NCI-H82 treated with DMSO at 0.1 percent for 48 hours (cell line): Measurements from ENCODE around the gene NPPB.

Experiments
- DNase-seq: peaks from one replicate; lab custom pipeline; 2025; ENCODE audit not compliant: unreplicated experiment; lab: John Stamatoyannopoulos, UW

NPPB gene

GRCh38 chr1:11835441-11836225, 23.1 kb downstream of the NPPB start:
- no peak for DNase-seq

- DNase-seq = no peak
These were observed 24.8 kb downstream of the NPPB start for GRCh38 chr1:11833900-11834299.

- DNase-seq = no peak
These were observed 25.2 kb downstream of the NPPB start for GRCh38 chr1:11833497-11833896.

- DNase-seq = no peak
These were observed 26.6 kb downstream of the NPPB start for GRCh38 chr1:11831945-11832725.

GRCh38 chr1:11828511-11828910, 30.2 kb downstream of the NPPB start:
- DNase-seq = no peak

GRCh38 chr1:11826946-11827345, 31.8 kb downstream of the NPPB start:
- no peak for DNase-seq

- no peak for DNase-seq
These were observed 33.6 kb downstream of the NPPB start for GRCh38 chr1:11825131-11825530.

- no peak for DNase-seq
These were observed 35.2 kb downstream of the NPPB start for GRCh38 chr1:11823366-11824137.

- DNase-seq = no peak
These were observed 36.7 kb downstream of the NPPB start for GRCh38 chr1:11822091-11822490.

GRCh38 chr1:11817192-11817591, 41.6 kb downstream of the NPPB start:
- no peak for DNase-seq

- no peak for DNase-seq
These were observed 45.7 kb downstream of the NPPB start for GRCh38 chr1:11813021-11813420.
